LoVo (cell line): Measurements from ENCODE around the gene C1orf159.

Source experiments
- DNase-seq: peaks from one replicate; pipeline ENCODE4 v3.0.0-alpha.2; 2016; ENCODE audit warnings: low spot score

C1orf159 gene

GRCh38 chr1:1053022-1053421 is 62.9 kb downstream of the C1orf159 start:
- no peak for DNase-seq

- DNase-seq, result no peak
Measured at GRCh38 chr1:1052003-1052840, 63.7 kb downstream of the C1orf159 start.

GRCh38 chr1:1051127-1051810 is 64.6 kb downstream of the C1orf159 start:
- no peak for DNase-seq

GRCh38 chr1:1050577-1051052 is 65.3 kb downstream of the C1orf159 start:
- no peak for DNase-seq

GRCh38 chr1:1049318-1050165 is 66.3 kb downstream of the C1orf159 start:
- no peak for DNase-seq

- no peak for DNase-seq
Measured at GRCh38 chr1:1048765-1049164, 67.1 kb downstream of the C1orf159 start.

- no peak for DNase-seq
Measured at GRCh38 chr1:1047963-1048362, 67.9 kb downstream of the C1orf159 start.

GRCh38 chr1:1047407-1047806 is 68.5 kb downstream of the C1orf159 start:
- DNase-seq, result no peak

- DNase-seq, result no peak
Measured at GRCh38 chr1:1046767-1047166, 69.1 kb downstream of the C1orf159 start.

GRCh38 chr1:1046243-1046642 is 69.6 kb downstream of the C1orf159 start:
- DNase-seq, result no peak

GRCh38 chr1:1045129-1045528 is 70.8 kb downstream of the C1orf159 start:
- DNase-seq, result no peak

- DNase-seq, result no peak
Measured at GRCh38 chr1:1044455-1045078, 71.3 kb downstream of the C1orf159 start.

- no peak for DNase-seq
Measured at GRCh38 chr1:1043921-1044320, 72.0 kb downstream of the C1orf159 start.

- DNase-seq, result no peak
Measured at GRCh38 chr1:1043411-1043810, 72.5 kb downstream of the C1orf159 start.

- DNase-seq, result no peak
Measured at GRCh38 chr1:1042835-1043234, 73.1 kb downstream of the C1orf159 start.

GRCh38 chr1:1041873-1042272 is 74.0 kb downstream of the C1orf159 start:
- no peak for DNase-seq

GRCh38 chr1:1041092-1041523 is 74.8 kb downstream of the C1orf159 start:
- DNase-seq, result no peak

- no peak for DNase-seq
Measured at GRCh38 chr1:1040004-1040991, 75.6 kb downstream of the C1orf159 start.

- DNase-seq, result no peak
Measured at GRCh38 chr1:1039145-1039910, 76.6 kb downstream of the C1orf159 start.

GRCh38 chr1:1038694-1039093 is 77.2 kb downstream of the C1orf159 start:
- DNase-seq, result no peak
